ENCODE data around the gene CLEC10A.
"Not testable (repeated sequence)": the region's sequence is repeated elsewhere in the genome, so short reads cannot be mapped to it uniquely, and the experiment has no call there.

CLEC10A gene

DNA sequence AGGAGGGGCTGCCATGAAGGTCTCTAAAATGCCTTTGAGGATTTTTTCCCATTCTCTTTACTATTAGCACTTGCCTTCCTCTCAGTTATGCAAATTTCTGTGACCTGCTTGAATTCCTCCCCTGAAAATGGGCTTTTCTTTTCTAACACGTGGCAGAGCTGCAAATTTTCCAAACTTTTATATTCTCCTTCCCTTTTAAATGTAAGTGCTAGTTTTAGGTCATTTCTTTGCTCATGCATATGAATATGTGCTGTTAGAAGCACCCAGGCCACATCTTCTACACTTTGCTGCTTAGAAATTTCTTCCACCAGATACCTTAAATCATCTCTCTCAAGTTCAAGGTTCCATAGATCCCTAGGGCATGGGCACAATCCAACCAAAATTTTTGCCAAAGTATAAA is 11.8 kb downstream of the CLEC10A start:
- DNase-seq = no peak

DNA sequence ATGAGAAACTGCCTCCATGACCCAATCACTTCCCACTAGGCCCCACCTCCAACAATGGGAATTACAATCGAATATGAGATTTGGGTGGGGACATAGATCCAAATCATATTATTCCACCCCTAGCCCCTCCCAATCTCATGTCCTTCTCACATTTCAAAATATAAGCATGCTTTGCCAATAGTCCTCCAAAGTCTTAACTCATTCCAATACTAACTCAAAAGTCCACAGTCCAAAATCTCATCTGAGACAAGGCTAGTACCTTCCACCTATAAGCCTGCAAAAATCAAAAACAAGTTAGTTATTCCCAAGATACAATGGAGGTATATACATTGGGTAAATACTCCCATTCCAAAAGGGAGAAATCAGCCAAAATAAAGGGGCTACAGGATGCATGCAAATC is 12.9 kb downstream of the CLEC10A start:
- DNase-seq = no peak

DNA sequence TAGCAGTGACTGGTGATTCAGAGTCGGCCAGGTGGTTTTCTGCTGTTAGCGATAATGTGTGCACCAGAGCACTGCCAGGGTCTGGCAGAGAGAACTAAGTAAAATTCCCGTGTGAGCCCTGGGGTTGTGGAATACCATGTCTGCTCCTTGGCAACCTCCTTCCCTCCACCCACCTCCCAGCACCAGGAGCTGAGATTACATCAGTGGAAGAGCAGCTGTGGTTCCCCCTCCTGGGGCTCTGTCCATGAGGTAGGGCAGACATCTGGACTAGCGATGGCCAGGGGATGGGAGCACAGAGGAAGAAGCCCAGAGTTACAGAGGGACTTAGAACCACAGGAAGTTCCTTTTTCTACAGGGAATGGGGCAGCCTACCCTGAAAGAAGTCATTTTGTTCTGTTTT is 15.8 kb downstream of the CLEC10A start:
- no peak for DNase-seq

DNA sequence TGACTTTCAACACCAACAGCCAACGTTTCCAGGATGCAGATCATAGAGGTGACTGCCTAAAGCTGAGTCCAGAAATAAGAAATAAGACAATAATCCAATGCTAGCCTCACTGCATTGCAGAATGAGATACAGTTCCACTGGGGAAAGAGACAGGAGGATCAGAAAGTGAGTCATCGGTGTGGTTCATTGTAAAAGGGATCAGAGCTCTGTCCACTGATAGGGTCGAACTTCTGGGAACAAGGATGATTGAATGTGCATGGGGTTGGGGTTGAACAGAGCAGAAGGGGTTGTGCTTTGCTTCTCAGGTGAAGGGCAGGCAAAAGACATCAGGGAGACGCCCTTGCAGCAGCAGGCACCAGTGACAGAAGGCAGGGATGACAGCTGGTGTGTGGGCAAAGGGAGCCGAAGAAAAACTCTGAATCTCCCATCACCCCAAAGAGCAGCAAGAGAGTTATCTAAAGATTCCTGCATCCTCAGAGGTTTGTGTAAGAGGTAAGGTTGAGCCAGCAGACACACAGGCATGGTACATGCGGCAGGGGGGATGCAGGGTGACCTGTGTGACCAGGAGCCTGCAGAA is 16.4 kb downstream of the CLEC10A start:
- DNase-seq = no peak

DNA sequence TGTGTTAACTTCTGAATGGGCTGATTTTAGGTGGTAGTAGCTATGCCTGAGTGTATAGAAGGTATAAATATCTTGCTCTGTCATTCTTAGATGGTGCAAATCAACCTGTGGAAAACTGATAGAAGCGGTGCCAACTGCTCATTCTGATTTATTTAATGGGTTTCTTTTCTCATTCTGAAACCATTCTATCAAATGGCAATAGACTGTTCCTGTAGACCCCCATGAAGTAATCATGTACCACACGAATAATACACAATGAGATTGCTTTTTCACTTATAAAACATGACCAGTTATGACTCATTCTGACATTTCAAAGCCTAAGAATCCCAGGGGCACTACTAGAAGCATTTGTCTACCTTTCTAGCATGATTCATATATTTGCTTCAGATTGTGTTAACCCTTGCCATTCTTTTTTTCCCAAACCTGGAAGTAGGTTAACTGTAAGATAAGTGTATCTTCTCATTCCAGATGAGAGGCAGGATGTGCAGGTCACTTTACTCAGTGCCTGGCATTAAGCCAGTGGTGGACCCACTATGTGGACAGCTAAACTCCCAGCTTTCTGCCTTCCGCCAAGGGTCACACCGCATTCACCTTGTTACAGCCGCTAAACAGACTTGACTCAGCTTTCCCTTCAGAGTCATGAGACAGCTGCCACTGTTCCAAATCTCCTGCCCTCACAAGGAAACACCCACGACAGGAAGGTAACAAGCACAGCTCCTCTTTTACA is 19.7 kb downstream of the CLEC10A start:
- DNase-seq = peak; percentile 72 to 78

DNA sequence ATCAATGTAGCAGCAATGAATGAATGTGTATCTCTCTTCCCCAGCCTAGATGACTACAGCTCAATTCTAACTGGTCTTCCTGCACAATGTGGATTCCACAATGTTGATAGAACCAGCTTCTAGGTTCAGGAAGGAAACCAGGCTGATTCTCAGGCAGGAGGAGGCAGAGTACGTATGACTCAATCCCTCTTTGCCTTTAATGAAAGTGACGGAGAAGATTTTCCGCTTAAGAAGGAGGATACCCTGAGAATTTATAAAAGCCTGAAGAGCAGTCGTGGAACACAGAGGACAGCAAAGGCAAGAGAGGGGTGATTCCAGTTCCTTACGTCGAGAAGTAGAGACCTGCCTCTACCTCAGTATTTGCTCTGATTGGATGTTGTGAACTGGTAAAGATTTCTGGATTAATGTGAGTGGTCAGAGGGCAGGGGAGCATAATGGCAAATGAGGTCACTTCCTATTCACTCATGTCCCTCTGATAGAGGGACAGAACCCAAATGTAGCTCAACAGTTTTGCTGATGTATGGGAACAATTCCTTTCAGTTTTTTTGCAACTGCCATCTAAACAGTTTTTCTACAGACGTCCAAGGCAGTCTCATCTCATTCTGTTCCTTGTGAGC is 21.1 kb downstream of the CLEC10A start:
- DNase-seq = no peak

DNA sequence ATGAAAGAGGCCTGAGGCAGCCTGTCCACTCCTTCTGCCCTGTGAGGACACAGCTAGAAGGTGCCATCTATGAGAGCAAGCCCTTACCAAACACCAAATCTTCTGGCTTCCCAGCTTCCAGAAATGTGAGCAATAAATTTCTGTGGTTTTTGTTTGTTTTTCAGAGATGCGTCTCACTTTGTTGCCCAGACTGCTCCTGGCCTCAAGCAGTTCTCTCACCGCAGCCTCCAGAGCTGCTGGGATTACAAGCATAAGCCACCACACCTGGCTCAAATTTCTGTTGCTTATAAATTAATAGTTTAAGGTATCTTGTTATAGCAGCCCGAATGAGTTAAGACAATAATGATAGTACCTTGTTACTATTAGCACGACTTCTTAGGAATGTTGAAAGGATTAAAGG is 23.7 kb downstream of the CLEC10A start:
- no peak for DNase-seq

DNA sequence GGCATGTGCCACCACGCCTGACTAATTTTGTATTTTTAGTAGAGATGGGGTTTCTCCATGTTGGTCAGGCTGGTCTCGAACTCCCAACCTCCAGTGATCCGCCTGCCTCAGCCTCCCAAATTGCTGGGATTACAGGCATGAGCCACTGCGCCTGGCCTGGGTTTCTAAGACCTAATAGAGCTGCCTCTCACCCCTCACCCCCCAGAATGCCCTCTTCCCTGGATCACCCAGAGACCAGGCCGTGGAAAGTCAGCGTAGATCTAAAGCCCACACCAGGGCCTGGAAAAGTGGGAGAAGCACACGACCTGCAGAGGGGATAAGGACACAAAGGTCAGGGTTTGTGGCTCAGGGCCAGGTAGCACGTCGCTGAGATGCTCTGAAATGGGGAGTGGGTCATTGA is 29.5 kb downstream of the CLEC10A start:
- DNase-seq = not testable (repeated sequence)

DNA sequence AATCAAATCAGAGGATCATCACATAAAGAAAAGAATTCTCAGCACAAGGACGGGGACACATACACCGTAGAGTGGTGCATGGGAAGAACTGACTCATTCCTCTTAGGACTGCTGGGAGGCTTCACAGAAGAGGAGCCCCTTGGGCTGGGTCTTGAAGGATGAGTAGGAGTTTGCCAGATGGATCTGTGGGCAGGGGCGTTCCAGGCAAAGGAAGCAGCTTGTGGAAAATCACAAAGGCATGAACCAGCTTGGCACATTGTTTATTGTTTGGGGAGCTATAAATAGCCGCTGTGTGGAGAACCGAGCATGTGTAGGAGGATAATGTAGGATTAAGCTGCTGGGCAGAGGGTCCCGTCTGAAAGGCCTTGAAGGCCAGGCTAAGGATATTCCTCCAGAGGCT is 31.1 kb downstream of the CLEC10A start:
- DNase-seq = no peak

DNA sequence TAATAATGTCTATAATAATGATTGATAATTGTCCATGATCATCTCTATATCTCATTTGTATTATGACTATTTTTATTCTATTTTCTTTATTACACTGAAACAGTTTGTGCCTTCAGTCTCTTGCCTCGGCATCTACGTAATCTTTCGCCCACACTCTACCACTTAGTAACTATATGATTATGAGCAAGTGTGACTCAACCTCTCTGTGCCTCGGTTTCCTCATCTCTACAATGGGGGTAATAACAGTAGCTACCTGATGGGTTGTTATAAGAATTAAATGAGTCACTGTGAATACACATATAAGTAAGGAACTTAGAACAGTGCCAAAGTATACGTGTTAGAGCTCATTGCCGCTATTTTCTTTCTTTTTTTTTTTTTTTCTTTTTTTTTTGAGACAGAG is 32.5 kb downstream of the CLEC10A start:
- no peak for DNase-seq

DNA sequence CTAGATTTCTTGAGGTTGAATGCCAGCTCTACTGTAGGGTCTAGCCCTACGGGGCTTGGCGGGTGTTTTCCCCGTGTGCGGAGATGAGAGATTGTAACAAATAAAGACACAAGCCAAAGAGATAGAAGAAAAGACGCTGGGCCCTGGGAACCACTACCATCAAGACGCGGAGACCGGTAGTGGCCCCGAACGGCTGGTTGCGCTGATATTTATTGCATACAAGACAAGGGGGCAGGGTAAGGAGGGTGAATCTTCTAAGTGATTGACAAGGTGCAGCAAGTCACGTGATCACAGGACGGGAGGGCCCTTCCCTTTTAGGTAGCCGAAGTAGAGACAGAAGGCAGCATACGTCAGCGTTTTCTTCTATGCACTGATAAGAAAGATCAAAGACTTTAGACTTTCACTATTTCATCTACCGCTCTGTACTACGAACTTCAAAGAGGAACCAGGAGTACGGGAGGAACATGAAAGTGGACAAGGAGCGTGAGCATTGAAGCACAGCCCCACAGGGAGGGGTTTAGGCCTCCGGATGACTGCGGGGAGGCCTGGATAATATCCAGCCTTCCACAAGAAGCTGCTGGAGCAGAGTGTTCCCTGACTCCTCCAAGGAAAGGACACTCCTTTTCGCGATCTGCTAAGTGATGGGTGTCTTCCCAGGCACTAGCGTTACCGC is 33.2 kb downstream of the CLEC10A start:
- DNase-seq = peak; percentile 73 to 77

DNA sequence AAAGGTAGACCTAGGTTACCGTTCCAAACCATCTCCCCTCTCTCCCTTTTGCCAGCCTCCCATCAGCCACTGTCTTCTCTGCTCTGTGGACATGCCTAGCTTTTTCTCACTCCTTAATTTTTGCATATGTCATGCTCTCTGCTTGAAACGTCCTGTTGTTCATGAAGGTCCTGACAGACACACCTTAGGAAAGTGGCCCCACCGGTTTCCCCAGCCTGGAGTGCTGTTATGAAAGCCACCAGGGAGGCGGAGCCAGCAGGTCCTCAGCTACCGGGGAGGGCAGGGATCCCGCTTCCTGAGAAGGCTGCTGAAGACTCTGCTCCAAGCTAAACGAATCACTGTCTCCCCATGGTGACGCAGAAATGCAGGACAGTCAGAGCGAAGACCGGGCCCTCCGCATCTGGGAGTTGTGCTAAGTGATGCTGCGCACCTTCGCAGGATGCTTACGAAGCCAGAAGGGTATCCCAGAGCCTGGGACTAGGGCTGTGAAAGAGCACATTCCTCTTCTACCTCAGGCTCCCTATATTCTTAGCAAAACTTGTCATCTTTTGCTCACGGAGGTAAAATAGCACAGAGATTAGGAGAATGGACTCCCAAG is 33.8 kb downstream of the CLEC10A start:
- DNase-seq = peak; percentile 63 to 67

DNA sequence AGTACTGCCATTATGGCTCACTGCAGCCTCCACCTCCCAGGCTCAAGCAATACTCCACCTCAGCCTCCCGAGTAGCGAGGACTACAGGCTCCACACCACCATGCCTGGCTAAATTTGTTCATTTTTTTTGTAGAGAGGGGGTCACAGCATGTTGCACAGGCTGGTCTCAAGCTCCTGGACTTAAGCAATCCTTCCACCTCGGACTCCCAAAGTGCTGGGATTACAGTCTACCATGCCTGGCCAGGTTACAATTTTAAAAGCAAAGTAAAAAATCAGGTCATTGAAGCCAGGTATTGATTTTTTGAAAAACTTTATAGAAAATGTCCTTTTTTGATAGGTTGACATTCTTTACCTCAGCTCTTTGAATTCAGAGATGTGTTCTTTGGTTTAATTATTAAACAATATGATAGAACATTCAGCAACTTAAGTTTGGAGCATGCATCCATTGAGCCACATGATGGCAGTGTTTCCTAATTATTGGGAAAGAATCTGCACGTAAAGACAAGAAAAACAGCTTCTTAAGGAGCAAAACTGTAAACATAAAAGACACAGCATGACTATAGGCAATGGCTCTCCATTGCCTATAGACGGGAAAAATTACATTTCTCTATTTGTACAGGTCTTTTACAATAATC is 34.4 kb downstream of the CLEC10A start:
- no peak for DNase-seq

DNA sequence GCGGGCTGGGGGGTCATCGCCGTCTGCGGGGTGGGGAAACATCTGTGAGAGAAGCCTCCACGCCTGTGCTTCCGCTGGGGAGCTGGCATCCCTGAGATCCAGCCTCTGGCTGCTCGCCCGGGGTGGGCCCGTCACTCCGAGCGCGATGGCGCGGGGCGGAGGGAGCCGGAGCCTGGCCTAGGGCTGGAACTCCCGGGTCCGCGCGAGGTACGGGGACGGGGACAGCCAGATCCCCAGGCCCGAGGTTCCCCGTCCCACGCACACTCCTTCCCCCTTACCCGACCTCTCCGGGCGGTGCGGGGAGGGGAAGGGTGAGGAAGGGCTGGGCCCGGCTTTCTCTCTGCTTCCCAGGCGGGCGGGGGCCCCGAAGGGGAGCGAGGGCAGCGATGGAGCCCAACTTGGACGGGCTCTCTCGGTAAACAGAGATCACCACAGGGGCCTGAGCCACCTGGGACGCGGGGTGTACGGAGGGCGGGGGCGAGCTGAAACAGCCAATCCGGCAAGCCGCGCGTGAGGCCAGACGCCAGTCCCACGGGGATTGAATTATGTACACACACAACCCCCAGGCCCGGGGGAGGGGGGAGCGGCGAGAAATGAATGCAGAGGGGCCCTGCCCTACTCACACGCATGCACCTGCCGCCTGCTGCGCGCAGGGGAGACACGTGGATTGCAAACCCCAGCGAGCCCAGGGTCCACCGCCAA is 36.4 kb downstream of the CLEC10A start, which contains the start of gene SLC16A11:
TSS of gene SLC16A11 (minus strand) at position 596 of the 702 bp plus-strand sequence. CDS start at position 17, 579 bp downstream.
- DNase-seq = peak; percentile 59 to 63

DNA sequence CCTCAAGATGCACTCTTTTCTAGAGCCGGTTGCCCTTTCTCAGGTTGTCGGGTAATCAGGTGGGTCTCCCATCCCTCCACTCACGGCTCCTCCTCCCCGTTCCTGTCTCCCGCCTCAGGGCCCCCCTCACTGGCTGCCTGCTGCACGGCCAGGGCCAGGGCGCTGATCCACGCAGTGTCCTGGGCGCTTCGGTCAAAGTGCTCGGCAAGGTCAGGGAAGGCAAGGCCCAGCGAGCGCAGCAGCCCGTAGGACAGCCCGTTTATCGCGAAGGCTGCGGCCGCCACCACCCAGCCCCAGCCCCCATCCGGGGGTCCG is 36.9 kb downstream of the CLEC10A start:
- DNase-seq = peak in 1 of 2 experiments; percentile 68

DNA sequence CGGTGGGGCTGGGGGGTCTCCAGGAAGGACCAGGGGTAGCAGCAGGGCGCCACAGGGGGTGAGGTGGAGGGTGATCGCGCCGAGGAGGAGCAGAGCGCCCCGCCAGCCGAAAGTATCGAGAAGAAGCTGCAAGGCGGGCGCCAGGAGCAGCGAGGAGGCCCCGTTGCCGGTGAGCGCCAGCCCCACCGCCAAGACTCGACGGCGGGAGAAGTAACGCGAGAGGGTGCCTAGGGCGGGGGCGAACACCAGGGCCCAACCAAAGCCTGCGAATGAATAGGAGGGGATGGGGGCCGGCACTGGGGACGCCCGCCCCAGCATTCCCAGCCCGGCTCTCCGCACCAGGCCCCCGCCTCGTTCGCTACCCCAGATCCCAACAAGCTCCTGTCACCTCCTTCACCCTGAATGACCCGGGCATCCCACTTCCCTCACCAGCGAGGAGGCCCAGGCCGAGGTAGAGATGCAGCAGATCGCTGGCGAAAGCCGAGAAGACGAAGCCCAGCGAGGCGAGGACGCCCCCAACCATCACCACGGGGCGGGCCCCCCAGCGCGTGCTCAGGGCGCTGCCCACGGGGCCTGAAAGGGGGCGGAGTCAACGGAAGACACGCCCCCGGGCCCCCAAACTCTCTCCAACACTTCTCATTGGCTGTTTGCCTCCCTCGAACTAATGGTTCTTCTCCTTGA is 37.4 kb downstream of the CLEC10A start:
- peak; percentile 66 to 73 for DNase-seq

DNA sequence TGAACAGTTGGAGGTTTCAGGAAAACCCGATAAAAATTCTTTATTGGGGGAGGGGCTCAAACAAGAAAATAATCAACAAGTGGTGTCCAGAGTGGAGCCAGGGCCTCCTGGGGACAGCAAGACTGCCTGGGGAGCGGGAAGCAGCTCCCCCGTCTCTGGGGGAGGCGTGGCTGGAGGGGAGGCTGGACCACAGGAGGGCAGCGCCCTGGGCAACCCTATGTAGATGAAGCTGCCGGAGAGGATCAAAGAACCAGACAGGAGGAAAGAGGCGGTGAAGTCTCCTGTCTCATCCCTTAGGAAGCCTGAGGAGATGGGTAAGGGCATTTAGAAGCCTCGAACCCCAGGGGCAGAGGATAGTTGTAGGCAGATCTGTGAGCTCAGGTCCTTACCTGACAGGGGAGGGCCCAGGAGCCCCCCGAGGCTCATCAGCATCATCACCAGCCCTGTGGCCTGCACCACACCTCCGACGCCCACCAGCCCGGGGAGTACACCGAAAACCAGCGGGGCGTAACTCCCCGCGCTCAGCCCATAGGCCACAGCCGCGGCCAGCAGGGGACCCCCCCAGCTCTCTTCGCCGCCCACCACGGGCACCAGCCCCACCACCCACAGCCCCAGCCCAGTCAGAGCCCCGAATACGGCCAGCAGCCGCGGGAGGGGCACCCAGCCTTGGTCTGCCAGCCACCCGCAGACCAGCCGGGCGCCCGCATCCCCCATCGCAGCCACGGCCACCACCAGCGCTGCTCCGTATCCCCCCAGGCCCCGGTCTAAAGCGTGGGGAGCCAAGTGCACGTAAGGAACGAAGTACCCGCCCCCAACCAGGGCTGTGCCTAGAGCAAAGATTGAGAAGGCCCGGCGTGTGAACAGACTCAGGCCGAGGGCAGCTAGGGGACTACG is 38.2 kb downstream of the CLEC10A start:
- peak in 1 of 2 experiments; percentile 44 for DNase-seq

DNA sequence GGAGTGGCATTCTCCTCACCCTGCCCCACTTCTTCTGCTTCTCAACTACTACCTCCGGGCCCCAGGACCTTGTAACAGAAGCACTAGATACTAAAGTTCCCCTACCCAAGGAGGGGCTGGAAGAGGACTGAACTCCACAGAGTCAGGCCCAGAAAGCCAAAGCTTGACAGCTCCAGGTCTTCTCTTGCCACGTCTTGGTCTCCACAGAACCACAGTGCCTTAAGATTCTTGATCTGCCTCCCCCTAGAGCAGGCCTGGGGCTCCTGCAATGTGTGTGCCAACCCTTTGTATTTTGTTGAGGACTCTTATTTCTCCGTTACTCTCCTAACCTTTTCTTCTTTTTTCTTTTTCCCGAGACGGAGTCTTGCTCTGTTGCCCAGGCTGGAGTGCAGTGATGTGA is 40.2 kb downstream of the CLEC10A start:
- no peak for DNase-seq

DNA sequence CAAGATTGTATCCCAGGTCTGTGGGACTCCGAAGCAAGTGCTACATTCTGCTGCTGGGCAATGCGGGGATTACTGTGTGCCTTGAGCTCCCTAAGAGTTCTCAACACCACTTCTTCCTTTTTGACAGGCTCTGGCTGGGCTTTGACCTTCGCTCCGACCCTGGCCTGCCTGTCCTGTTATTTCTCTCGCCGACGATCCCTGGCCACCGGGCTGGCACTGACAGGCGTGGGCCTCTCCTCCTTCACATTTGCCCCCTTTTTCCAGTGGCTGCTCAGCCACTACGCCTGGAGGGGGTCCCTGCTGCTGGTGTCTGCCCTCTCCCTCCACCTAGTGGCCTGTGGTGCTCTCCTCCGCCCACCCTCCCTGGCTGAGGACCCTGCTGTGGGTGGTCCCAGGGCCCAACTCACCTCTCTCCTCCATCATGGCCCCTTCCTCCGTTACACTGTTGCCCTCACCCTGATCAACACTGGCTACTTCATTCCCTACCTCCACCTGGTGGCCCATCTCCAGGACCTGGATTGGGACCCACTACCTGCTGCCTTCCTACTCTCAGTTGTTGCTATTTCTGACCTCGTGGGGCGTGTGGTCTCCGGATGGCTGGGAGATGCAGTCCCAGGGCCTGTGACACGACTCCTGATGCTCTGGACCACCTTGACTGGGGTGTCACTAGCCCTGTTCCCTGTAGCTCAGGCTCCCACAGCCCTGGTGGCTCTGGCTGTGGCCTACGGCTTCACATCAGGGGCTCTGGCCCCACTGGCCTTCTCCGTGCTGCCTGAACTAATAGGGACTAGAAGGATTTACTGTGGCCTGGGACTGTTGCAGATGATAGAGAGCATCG is 41.8 kb downstream of the CLEC10A start:
- no peak for DNase-seq
